PFSK-1 (cell line): ENCODE results near the gene TSPAN18.

ENCODE experiments used
- FOXP2 ChIP-seq: optimal IDR thresholded peaks from 2 replicates; pipeline ENCODE3; 2011; ENCODE audit warnings: borderline replicate concordance, control low read depth, inconsistent platforms; ENCODE audit not compliant: insufficient read depth; ENCODE audit errors: extremely low read length, extremely low read depth
- POLR2AphosphoS5 ChIP-seq: IDR thresholded peaks from 2 replicates; pipeline ENCODE4 v1.6.1; 2012; ENCODE audit warnings: low read depth, mild to moderate bottlenecking, control low read depth, low read length, moderate library complexity
- SIN3A ChIP-seq: IDR thresholded peaks from 2 replicates; pipeline ENCODE4 v1.6.1; 2012; ENCODE audit warnings: mild to moderate bottlenecking, low read length, moderate library complexity, borderline replicate concordance; ENCODE audit not compliant: insufficient read depth
- TAF1 ChIP-seq: IDR thresholded peaks from 2 replicates; pipeline ENCODE4 v1.6.1; 2012; ENCODE audit warnings: low read length, control low read depth, borderline replicate concordance; ENCODE audit not compliant: insufficient read depth
- TF ChIP-seq, protein P1 (sequence below), 2 experiments: IDR thresholded peaks; 2 replicates each; pipeline versions ENCODE4 v1.6.1 to v1.8.0; 2011 to 2012; ENCODE audit warnings: low read depth in 2 of 2, low read length in 2 of 2, control low read depth in 1 of 2, inconsistent platforms in 1 of 2, mild to moderate bottlenecking in 1 of 2, moderate library complexity in 1 of 2; ENCODE audit not compliant: insufficient read depth in 1 of 2

DNA sequence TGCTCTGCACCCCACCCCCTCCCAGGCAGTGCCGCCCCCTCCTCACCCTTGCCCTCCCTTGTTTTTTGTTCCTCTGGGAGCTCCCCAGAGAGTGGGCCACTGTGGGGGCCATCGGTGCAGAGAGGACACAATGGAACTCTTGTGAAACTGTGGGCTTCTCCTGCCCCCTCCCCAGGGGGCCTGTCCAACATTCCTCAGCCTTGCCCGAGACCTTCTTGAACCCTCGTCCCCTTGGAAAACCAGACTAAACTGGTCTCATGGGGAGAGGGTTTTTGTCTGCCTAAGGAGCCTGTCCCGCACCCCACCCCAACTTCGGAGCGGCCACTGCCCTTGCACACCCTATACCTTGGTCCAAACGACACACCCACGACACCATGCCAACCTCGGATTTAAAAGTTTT lies 72.2 kb downstream of the TSPAN18 start:
- TF ChIP-seq POLR2AphosphoS5 = no peak
- no peak for TF ChIP-seq TAF1
- TF ChIP-seq, protein P1, sequence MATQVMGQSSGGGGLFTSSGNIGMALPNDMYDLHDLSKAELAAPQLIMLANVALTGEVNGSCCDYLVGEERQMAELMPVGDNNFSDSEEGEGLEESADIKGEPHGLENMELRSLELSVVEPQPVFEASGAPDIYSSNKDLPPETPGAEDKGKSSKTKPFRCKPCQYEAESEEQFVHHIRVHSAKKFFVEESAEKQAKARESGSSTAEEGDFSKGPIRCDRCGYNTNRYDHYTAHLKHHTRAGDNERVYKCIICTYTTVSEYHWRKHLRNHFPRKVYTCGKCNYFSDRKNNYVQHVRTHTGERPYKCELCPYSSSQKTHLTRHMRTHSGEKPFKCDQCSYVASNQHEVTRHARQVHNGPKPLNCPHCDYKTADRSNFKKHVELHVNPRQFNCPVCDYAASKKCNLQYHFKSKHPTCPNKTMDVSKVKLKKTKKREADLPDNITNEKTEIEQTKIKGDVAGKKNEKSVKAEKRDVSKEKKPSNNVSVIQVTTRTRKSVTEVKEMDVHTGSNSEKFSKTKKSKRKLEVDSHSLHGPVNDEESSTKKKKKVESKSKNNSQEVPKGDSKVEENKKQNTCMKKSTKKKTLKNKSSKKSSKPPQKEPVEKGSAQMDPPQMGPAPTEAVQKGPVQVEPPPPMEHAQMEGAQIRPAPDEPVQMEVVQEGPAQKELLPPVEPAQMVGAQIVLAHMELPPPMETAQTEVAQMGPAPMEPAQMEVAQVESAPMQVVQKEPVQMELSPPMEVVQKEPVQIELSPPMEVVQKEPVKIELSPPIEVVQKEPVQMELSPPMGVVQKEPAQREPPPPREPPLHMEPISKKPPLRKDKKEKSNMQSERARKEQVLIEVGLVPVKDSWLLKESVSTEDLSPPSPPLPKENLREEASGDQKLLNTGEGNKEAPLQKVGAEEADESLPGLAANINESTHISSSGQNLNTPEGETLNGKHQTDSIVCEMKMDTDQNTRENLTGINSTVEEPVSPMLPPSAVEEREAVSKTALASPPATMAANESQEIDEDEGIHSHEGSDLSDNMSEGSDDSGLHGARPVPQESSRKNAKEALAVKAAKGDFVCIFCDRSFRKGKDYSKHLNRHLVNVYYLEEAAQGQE (IDR thresholded peaks at IDR 0.05; ENCODE audit: insufficient read depth in 1 of 2, low read depth in 2 of 2, low read length in 2 of 2) = no peak
- TF ChIP-seq SIN3A = no peak
- no peak for TF ChIP-seq FOXP2
